Adrenal gland (tissue), 5 donors: ENCODE results near the gene SLC9A4.

Experiments used
- POLR2A ChIP-seq, 2 donors: fragments of 450-650 bp; IDR thresholded peaks; one replicate each; pipeline ENCODE4 v1.6.1; 2017; ENCODE audit warnings: antibody characterized with exemption in 2 of 2, mild to moderate bottlenecking in 2 of 2, moderate library complexity in 1 of 2
- TF ChIP-seq, protein P1 (sequence below), 6 experiments: fragments of 450-650 bp in 4 of 6; fragments of 200-600 bp in 2 of 6; sonication (generic) in 1 of 6; IDR thresholded peaks; 1 replicate in 5 of 6; 2 replicates in 1 of 6; pipeline versions ENCODE4 v1.5.1 to v1.8.0; 2016 to 2021; ENCODE audit warnings: antibody characterized with exemption in 6 of 6, mild to moderate bottlenecking in 2 of 6, moderate library complexity in 1 of 6
- donor health status: DM: no; HTN: no; CAD: no.

DNA sequence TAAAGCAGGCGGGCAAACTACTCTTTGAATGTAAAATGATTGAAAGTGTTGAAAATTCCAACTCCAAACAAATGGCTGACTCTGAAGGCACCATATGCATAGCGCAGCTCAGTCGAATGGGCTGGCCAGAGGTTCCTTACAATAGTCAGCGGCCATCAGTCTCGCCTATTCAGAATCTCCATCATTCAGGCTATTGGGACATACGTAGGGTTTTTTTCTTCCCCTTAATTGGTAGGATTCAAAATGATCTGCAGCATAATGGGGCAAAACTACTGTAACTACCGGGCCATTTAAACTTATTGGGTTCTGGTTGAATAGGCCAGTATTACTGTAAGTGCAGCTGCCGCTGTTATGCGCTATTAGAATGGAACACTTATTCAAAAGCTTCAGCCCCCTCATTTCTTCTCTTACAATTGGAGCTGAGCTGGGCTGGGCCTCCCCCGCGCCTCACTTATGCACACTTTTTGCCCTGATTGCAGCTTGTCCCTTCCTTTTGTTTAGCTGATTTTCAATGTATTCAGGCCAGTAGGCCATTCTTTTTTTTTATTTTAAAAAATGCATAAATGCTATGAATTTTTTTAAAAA lies 40.4 kb downstream of the SLC9A4 start:
- TF ChIP-seq, protein P1, sequence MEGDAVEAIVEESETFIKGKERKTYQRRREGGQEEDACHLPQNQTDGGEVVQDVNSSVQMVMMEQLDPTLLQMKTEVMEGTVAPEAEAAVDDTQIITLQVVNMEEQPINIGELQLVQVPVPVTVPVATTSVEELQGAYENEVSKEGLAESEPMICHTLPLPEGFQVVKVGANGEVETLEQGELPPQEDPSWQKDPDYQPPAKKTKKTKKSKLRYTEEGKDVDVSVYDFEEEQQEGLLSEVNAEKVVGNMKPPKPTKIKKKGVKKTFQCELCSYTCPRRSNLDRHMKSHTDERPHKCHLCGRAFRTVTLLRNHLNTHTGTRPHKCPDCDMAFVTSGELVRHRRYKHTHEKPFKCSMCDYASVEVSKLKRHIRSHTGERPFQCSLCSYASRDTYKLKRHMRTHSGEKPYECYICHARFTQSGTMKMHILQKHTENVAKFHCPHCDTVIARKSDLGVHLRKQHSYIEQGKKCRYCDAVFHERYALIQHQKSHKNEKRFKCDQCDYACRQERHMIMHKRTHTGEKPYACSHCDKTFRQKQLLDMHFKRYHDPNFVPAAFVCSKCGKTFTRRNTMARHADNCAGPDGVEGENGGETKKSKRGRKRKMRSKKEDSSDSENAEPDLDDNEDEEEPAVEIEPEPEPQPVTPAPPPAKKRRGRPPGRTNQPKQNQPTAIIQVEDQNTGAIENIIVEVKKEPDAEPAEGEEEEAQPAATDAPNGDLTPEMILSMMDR (IDR thresholded peaks at IDR 0.05) = no peak
- no peak for TF ChIP-seq POLR2A (IDR thresholded peaks at IDR 0.05)
